ENCODE measurements around the gene STX2. TPM values are rescaled to one million over a fixed set of nuclear protein-coding genes. Genes with fewer than 3 reads are reported as not detected.

STX2 gene
- total and polyA plus RNA-seq, 2 donors (not counting 3 experiments of a cell fraction or from before 2014, with no cell fraction given): 26.2 to 32.6 TPM

GRCh38 chr12:130879781-130880389 is 40.8 kb upstream of the STX2 start:
- Histone ChIP-seq H3K9me3 (replicated peaks; ENCODE audit: control insufficient read depth, insufficient read depth, low read length) (no peaks in the 10 kb centered on the region), H3K27ac (ENCODE audit: insufficient read depth, low read depth, low read length) (no peak overlapping the region), H3K4me3 (replicated peaks in 1 of 3; ENCODE audit: insufficient read depth in 1 of 3, low read depth in 1 of 3, low read length in 3 of 3) (no peak overlapping the region), H3K9me1 (replicated peaks; ENCODE audit: control insufficient read depth, extremely low read depth, insufficient read depth, low read length) (no peaks in the 10 kb centered on the region), H3K27me3 (ENCODE audit: control insufficient read depth in 2 of 2, insufficient read depth in 2 of 2, low read length in 2 of 2) (no peaks in the 10 kb centered on the region), H2AFZ (ENCODE audit: low read depth, low read length) (no peak overlapping the region), H3K9ac (replicated peaks; ENCODE audit: extremely low read depth, insufficient read depth, low read length) (no peak overlapping the region), H3K36me3 (ENCODE audit: control insufficient read depth in 2 of 2, extremely low read depth in 1 of 2, insufficient read depth in 2 of 2, low read length in 2 of 2) (peaks cover 6 to 15% of the 10 kb centered on the region in 2 experiments), H3K4me1 (ENCODE audit: control insufficient read depth, extremely low read depth, insufficient read depth, low read length) (no peaks in the 10 kb centered on the region), H3K79me2 (ENCODE audit: control insufficient read depth, insufficient read depth, low read length) (peaks cover 3% of the 10 kb centered on the region), H3K4me2 (ENCODE audit: insufficient read depth, low read length) (no peak overlapping the region), H4K20me1 (replicated peaks; ENCODE audit: control insufficient read depth, extremely low read depth, insufficient read depth, low read length) (peaks cover 6% of the 10 kb centered on the region)
- POLR2A ChIA-PET: no interaction called here
- intact Hi-C loops (cut with micrococcal nuclease): loop anchor here (10.0 kb wide), 1 partner anchor 835 kb away; the partner anchor contains the start of gene SFSWAP
- dilution Hi-C loops (cut with MboI; ENCODE audit: extremely low pct_ligation_motif_present, low sequenced_read_pairs): no loop called here
- no TSS peak for BruUV-seq (replicated peaks)
- no peak for DNase-seq (ENCODE audit: low read depth, low spot score)
- TF ChIP-seq JUN (IDR thresholded peaks at IDR 0.05; ENCODE audit: borderline replicate concordance, insufficient read depth, insufficient read length, low read depth) (no peak), GATA2 (IDR thresholded peaks at IDR 0.05; ENCODE audit: insufficient read depth, insufficient read length, low read depth, low read length) (no peak), MYC (IDR thresholded peaks at IDR 0.05; ENCODE audit: low read depth, low read length) (no peak), MAX (IDR thresholded peaks at IDR 0.05; ENCODE audit: insufficient read depth, insufficient read length) (no peak), FOS (IDR thresholded peaks at IDR 0.05; ENCODE audit: borderline replicate concordance, insufficient read depth, low read length) (no peak), CTCF (IDR thresholded peaks at IDR 0.05; ENCODE audit: extremely low read depth in 1 of 2, insufficient read depth in 1 of 2, low read depth in 1 of 2, low read length in 2 of 2) (no peak), POLR2A (IDR thresholded peaks at IDR 0.05; ENCODE audit: low read depth, low read length) (no peak)
- CTCF ChIA-PET: no interaction called here
- no peak for FAIRE-seq
